Measurements from ENCODE around the gene SUFU.

Gene SUFU

GRCh38 chr10:102545265-102545871 is 41.6 kb downstream of the SUFU start:
- TF ChIP-seq GATA3 (IDR thresholded peaks at IDR 0.05; ENCODE audit: low read depth, low read length): no peak
- TF ChIP-seq GATA2 (IDR thresholded peaks at IDR 0.05; ENCODE audit: low read depth, low read length): no peak

GRCh38 chr10:102545997-102546396 is 42.2 kb downstream of the SUFU start:
- TF ChIP-seq GATA2 (IDR thresholded peaks at IDR 0.05; ENCODE audit: low read depth, low read length) (no peak), GATA3 (IDR thresholded peaks at IDR 0.05; ENCODE audit: low read depth, low read length) (no peak)

GRCh38 chr10:102546606-102547320 is 43.0 kb downstream of the SUFU start:
- TF ChIP-seq GATA3 (IDR thresholded peaks at IDR 0.05; ENCODE audit: low read depth, low read length) (no peak), GATA2 (IDR thresholded peaks at IDR 0.05; ENCODE audit: low read depth, low read length) (no peak)

DNA sequence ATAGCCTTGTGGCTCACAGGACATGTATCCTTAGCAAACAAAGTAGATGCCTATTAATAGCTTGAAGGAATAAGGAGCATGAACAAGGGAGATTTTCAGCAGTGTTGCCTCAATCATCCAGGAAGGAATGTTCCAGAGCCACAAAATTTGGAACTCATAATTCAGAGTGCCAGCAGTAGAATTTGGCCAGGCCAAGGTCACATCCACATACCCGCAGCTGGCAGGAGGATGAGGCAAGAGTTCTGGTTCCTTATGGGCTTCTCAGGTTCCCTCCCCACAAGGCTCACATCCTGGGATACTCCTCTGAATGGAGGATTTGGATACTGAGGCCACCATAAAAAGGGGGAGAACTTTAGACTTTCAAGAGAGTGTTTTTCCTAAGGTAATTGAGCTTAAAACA is 45.8 kb downstream of the SUFU start:
- TF ChIP-seq GATA2 (IDR thresholded peaks at IDR 0.05; ENCODE audit: low read depth, low read length): no peak
- no peak for TF ChIP-seq GATA3 (IDR thresholded peaks at IDR 0.05; ENCODE audit: low read depth, low read length)

- TF ChIP-seq GATA2 (IDR thresholded peaks at IDR 0.05; ENCODE audit: low read depth, low read length) (no peak), GATA3 (IDR thresholded peaks at IDR 0.05; ENCODE audit: low read depth, low read length) (no peak)
Observed at GRCh38 chr10:102550636-102551210, 47.0 kb downstream of the SUFU start.

DNA sequence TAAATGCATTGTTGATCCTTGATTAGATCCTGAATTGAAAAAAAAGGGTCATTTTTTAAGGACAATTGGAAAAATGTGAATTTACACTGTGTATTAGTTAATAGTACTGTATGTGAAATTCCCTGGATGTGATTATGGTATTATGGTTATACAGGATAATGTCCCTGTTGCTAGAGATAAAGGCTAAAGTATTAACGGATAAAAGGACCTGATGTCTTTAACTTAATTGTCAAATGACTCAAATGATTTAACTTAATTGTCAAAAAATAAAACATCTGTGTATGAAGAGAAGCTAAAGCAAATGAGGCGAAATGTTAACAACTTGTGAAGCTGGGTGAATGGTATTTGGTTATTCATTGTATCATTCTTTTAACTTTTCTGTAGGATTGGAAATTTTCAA is 48.8 kb downstream of the SUFU start:
- TF ChIP-seq GATA2 (IDR thresholded peaks at IDR 0.05; ENCODE audit: low read depth, low read length): no peak
- no peak for TF ChIP-seq GATA3 (IDR thresholded peaks at IDR 0.05; ENCODE audit: low read depth, low read length)

DNA sequence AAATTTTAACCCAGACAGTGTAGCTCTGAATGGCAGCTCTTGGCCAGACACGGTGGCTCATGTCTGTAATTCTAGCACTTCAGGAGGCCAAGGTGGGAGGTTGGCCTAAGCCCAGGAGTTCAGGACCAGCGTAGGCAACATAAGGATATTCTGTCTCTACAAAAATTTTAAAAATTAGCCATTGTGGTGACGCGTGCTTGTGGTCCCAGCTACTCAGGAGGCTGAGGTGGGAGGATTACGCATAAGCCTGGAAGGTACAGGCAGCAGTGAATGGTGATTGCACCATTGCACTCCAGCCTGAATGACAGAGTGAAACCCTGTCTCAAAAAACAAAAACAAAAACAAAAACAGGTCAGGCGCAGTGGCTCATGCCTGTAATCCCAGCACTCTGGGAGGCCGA is 50.0 kb downstream of the SUFU start:
- TF ChIP-seq GATA3 (IDR thresholded peaks at IDR 0.05; ENCODE audit: low read depth, low read length) (no peak), GATA2 (IDR thresholded peaks at IDR 0.05; ENCODE audit: low read depth, low read length) (no peak)

- TF ChIP-seq GATA2 (IDR thresholded peaks at IDR 0.05; ENCODE audit: low read depth, low read length) (no peak), GATA3 (IDR thresholded peaks at IDR 0.05; ENCODE audit: low read depth, low read length) (no peak)
Observed at GRCh38 chr10:102554531-102554930, 50.8 kb downstream of the SUFU start.

DNA sequence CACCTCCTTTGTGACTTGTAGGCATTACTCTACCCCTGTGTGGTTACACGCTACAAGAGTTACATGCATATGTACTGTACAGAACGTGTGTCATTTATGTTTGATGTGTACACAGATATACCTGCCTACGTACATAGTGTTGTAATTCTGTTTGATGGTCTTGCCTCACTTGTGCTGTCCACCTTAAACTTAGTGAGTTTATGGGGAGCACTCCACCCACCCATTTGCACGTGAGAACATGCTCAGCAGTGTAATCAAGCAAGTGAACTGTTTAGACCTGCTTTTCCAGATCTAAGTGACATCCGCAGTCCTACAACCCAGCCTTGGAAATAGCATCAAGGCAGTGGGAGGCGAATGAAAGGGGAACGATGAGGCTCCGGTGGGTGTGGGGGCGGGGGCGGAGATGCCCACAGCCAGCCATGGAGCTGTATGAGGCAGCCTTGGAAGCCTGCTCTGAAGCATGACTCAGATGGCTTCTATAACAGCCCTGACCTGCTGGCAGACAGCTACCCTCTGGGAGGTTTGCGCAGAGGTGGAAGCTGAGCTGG is 52.1 kb downstream of the SUFU start:
- TF ChIP-seq GATA3 (IDR thresholded peaks at IDR 0.05; ENCODE audit: low read depth, low read length): no peak
- TF ChIP-seq GATA2 (IDR thresholded peaks at IDR 0.05; ENCODE audit: low read depth, low read length): no peak

DNA sequence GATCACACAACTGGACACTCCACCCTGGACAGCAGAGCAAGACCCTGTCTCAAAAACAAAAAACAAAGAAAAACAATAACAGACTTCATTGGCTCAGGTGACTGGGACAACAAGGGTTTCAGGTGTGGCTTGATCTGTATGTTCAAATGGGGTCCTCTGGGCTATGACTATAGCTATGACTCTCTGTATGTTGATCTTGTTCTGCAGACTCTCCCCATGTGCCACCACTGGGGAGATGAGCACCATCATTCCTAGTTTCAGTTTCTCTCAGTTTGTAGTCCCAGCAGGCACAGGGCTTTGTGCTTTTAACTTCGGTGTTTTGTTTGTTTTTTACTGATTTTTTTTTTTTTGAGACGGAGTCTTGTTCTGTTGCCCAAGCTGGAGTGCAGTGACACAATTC is 53.8 kb downstream of the SUFU start:
- no peak for TF ChIP-seq GATA2 (IDR thresholded peaks at IDR 0.05; ENCODE audit: low read depth, low read length)
- no peak for TF ChIP-seq GATA3 (IDR thresholded peaks at IDR 0.05; ENCODE audit: low read depth, low read length)

- no peak for TF ChIP-seq GATA2 (IDR thresholded peaks at IDR 0.05; ENCODE audit: low read depth, low read length)
- TF ChIP-seq GATA3 (IDR thresholded peaks at IDR 0.05; ENCODE audit: low read depth, low read length): no peak
Observed at GRCh38 chr10:102559764-102560163, 56.0 kb downstream of the SUFU start.

DNA sequence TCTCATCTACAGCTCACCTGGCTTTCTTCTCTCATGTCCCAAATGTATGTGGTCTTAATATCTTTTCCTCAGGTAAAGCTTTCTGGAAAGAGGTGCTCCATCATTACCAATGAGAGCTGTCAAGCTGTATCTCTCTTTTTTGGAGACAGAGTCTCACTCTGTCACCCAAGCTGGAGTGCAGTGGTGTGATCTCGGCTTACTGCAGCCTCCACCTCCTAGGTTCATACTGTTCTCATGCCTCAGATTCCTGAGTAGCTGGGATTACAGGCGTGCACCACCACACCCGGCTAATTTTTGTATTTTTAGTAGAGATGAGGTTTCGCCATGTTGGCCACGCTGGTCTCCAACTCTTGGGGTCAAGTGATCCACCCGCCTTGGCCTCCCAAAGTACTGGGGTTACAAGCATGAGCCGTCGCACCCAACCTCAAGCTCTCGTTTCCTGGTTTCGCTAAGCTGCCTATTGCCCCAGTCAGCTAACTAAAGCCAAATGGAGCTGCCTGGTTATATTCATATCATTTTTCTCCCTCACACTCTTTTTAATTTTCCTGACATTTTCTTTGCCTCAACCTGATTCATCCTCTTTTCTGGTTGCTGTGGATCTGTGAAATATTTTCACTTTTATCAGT is 60.5 kb downstream of the SUFU start:
- TF ChIP-seq GATA2 (IDR thresholded peaks at IDR 0.05; ENCODE audit: low read depth, low read length): no peak
- TF ChIP-seq GATA3 (IDR thresholded peaks at IDR 0.05; ENCODE audit: low read depth, low read length): no peak

DNA sequence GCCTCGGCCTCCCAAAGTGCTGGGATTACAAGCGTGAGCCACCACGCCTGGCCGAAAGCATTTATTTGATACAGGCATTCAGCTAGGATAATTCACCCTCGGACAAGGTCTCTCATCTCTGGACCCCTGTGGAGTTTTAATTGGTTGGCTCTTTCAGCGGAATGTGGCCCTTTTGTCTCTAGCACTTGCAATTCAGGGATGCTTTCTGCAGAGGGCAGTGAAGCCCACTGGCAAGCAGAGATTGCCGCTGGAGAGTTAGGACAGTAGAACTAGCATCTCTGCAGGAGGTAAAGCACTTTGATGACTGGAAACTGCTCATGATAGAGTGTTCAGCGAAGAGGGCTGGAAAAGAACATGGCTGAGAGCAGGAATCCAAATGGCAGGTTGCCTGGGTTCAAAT is 62.0 kb downstream of the SUFU start:
- TF ChIP-seq GATA3 (IDR thresholded peaks at IDR 0.05; ENCODE audit: low read depth, low read length) (no peak), GATA2 (IDR thresholded peaks at IDR 0.05; ENCODE audit: low read depth, low read length) (no peak)

DNA sequence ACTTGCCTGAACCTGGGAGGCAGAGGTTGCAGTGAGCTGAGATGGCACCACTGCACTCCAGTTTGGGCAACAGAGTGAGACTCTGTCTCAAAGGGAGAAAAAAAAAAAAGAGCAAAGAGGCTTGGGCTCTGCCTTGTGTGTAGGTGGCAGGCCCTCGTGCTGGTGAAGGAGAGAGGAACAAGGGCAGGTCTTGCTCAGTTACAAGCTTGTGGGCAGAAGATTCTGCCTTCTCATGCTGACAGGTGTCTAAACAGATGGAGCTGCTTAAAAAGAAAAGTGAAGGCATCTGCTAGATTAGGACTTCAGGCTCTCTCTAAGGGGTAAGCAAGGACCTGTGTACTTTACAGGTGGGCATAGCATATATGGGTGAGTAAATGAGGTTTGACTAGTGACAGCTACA is 75.0 kb downstream of the SUFU start:
- no peak for TF ChIP-seq GATA3 (IDR thresholded peaks at IDR 0.05; ENCODE audit: low read depth, low read length)
- TF ChIP-seq GATA2 (IDR thresholded peaks at IDR 0.05; ENCODE audit: low read depth, low read length): no peak

Measured in SH-SY5Y (cell line).